Common myeloid progenitor, CD34-positive (primary cell): ENCODE data around the gene WAC.
A peak's percentile ranks its signal among the peaks of the same experiment; 100 is the strongest.

Source experiments
- CTCF ChIA-PET: fragments of 350-600 bp; sonication (Branson Sonifier 250); formaldehyde crosslinking; loops from one replicate; lab custom pipeline; 2021; ENCODE audit warnings: antibody characterized with exemption; lab: Charles Lee
- POLR2A ChIA-PET: fragments of 350-600 bp; sonication (Branson Sonifier 250); formaldehyde crosslinking; loops from one replicate; lab custom pipeline; 2021; ENCODE audit warnings: antibody characterized with exemption; lab: Charles Lee
- DNase-seq, 3 donors: peaks; one replicate each; pipeline versions ENCODE4 v3.0.0 to v3.0.0-alpha.2; 2013
- H3K27ac ChIP-seq, 2 experiments: 1 replicate in 1 of 2; 2 replicates in 1 of 2; pipeline ENCODE4 v1.7.0; 2013; ENCODE audit warnings: inconsistent platforms in 2 of 2, low read length in 2 of 2, mild to moderate bottlenecking in 2 of 2, low read depth in 1 of 2, moderate library complexity in 1 of 2; ENCODE audit not compliant: severe bottlenecking in 2 of 2, insufficient read depth in 1 of 2, poor library complexity in 1 of 2
- H3K27me3 ChIP-seq, 5 experiments: replicated peaks in 2 of 5; 1 replicate in 3 of 5; 2 replicates in 2 of 5; pipeline versions ENCODE4 v1.6.1 to v1.7.0; 2013; ENCODE audit warnings: low read length in 4 of 5, mild to moderate bottlenecking in 2 of 5, moderate library complexity in 2 of 5, inconsistent platforms in 1 of 5; ENCODE audit not compliant: insufficient read depth in 5 of 5, control insufficient read depth in 4 of 5
- H3K36me3 ChIP-seq, 4 experiments: 1 replicate in 2 of 4; 2 replicates in 2 of 4; pipeline versions ENCODE4 v1.6.1 to v1.7.0; 2013; ENCODE audit warnings: low read length in 3 of 4, control low read depth in 1 of 4, mild to moderate bottlenecking in 1 of 4; ENCODE audit not compliant: control insufficient read depth in 4 of 4, insufficient read depth in 4 of 4
- H3K4me1 ChIP-seq, 4 experiments: 1 replicate in 3 of 4; 2 replicates in 1 of 4; pipeline versions ENCODE4 v1.6.1 to v1.7.1; 2013; ENCODE audit warnings: low read length in 3 of 4, mild to moderate bottlenecking in 3 of 4, control low read depth in 1 of 4, inconsistent platforms in 1 of 4, moderate library complexity in 1 of 4; ENCODE audit not compliant: control insufficient read depth in 4 of 4, insufficient read depth in 4 of 4; ENCODE audit errors: control extremely low read depth in 1 of 4
- H3K4me3 ChIP-seq, 7 experiments: 1 replicate in 4 of 7; 2 replicates in 3 of 7; pipeline versions ENCODE4 v1.5.1 to v1.7.0; 2013; ENCODE audit warnings: mild to moderate bottlenecking in 7 of 7, low read length in 6 of 7, moderate library complexity in 6 of 7, inconsistent platforms in 2 of 7, low read depth in 2 of 7, control low read depth in 1 of 7; ENCODE audit not compliant: insufficient read depth in 4 of 7, control insufficient read depth in 1 of 7; ENCODE audit errors: extremely low read depth in 1 of 7
- H3K9me3 ChIP-seq, 5 experiments: 1 replicate in 4 of 5; 2 replicates in 1 of 5; pipeline versions ENCODE4 v1.6.1 to v1.7.1; 2013; ENCODE audit warnings: low read length in 4 of 5, mild to moderate bottlenecking in 2 of 5, inconsistent platforms in 1 of 5, low read depth in 1 of 5, moderate library complexity in 1 of 5; ENCODE audit not compliant: control insufficient read depth in 4 of 5, insufficient read depth in 2 of 5; ENCODE audit errors: control extremely low read depth in 1 of 5
- WGBS: methylation state at CpG from one replicate; pipeline ENCODE4 v1.1.5; 2013; ENCODE audit not compliant: insufficient coverage; 5-methylcytosine and 5-hydroxymethylcytosine counted together

The WAC gene

GRCh38 chr10:28666751-28667467 is 134.0 kb downstream of the WAC start:
- H3K27ac ChIP-seq, result no peak overlapping the region
- CTCF ChIA-PET, result interaction anchor here (5.5 kb wide), 1 partner anchor 325 kb away, joined by 62 read pairs; no protein-coding TSS in a partner anchor
- H3K27me3 ChIP-seq, result peaks cover 9 to 65% (median 31%) of the 10 kb centered on the region in 5 experiments
- H3K36me3 ChIP-seq, result no peaks in the 10 kb centered on the region
- DNase-seq, result no peak
- peaks cover 2 to 13% (median 9%) of the 10 kb centered on the region in 4 experiments for H3K4me1 ChIP-seq
- 93% methylated on average over 8 of the region's 12 CpGs for WGBS
- POLR2A ChIA-PET, result no interaction called here
- no peaks in the 10 kb centered on the region for H3K9me3 ChIP-seq
- no peak overlapping the region for H3K4me3 ChIP-seq

DNA sequence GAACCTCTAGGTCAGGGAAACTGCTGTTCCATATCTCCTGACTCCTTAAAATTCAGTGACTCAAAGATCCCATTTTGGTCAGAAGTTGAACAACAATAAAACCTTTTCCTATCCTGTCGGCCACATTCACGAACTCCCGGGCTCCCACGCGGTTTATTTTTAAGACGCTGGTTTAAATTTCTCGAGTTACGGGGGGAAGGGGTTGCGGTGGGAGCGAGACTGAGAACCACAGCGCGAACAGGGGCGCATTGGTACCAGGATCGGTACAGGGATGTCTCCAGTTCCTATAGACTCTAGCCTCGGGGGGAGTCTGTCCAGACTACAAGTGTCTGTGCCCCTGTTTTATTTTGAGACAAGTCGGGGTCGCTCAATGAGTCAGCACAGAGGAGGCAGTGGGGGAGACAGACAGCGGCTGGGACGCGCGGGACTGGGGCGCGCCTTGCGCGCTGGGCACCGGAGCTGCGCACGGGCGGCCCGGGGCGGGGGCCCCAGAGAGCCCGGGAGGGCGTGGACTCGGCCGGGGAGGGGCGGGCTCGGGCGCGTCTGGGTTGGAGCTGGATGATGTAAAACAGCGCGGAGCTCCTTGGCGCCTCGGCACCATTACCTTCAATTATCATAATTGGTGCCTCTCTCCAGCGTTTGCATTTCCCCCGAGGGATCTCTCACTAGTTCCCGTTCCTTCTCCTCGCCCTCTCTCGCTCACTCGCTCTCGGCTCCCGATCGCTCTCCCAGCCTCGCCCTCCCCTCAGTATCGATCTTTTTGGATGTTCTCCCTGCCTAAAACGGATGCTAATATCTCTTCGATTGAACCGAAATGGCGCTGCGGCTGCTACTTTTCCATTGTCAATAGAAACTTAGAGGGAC is 135.7 kb downstream of the WAC start:
- no peaks in the 10 kb centered on the region for H3K9me3 ChIP-seq
- CTCF ChIA-PET, result interaction anchor here (0.8 kb wide), 1 partner anchor 12 kb away, joined by 3 read pairs; no protein-coding TSS in a partner anchor
- POLR2A ChIA-PET, result no interaction called here
- peak overlapping the region in 6 of 7 experiments; percentile 28 to 70 (median 52) for H3K4me3 ChIP-seq
- WGBS, result under 1% methylated on average over 51 of the region's 59 CpGs
- peak; percentile 30 to 61 (median 47) for DNase-seq
- H3K27ac ChIP-seq, result no peak overlapping the region
- H3K36me3 ChIP-seq, result no peaks in the 10 kb centered on the region
- peaks cover 9 to 80% (median 40%) of the 10 kb centered on the region in 5 experiments for H3K27me3 ChIP-seq
- H3K4me1 ChIP-seq, result peaks cover 2 to 13% (median 9%) of the 10 kb centered on the region in 4 experiments

- ChIA-PET POLR2A (no interaction called here), CTCF (interaction anchor here (0.8 kb wide), 1 partner anchor 11 kb away, joined by 3 read pairs; no protein-coding TSS in a partner anchor)
These were observed 136.6 kb downstream of the WAC start for GRCh38 chr10:28669227-28670173.

More at GRCh38 chr10:28669227-28670173, 136.6 kb downstream of the WAC start:
- Histone ChIP-seq H3K4me1 (peaks cover 2 to 13% (median 9%) of the 10 kb centered on the region in 4 experiments), H3K36me3 (no peaks in the 10 kb centered on the region), H3K4me3 (peak overlapping the region in 6 of 7 experiments; percentile 28 to 70 (median 52)), H3K27ac (no peak overlapping the region), H3K27me3 (peaks cover 9 to 84% (median 41%) of the 10 kb centered on the region in 5 experiments), H3K9me3 (no peaks in the 10 kb centered on the region)
- WGBS, result 46% methylated on average over 18 of the region's 21 CpGs
- DNase-seq, result no peak
